GM12875 (cell line): ENCODE results near the gene HGFAC.

Experiments used
- H3K4me3 ChIP-seq: one replicate; pipeline ENCODE4 v1.5.1; 2011; ENCODE audit warnings: low read depth, low read length, control low read depth
- TF ChIP-seq, protein P1 (sequence below): IDR thresholded peaks from 2 replicates; pipeline ENCODE4 v1.5.1; 2011; ENCODE audit warnings: low read depth, mild to moderate bottlenecking, control low read depth, inconsistent platforms, low read length, moderate library complexity, borderline replicate concordance; ENCODE audit not compliant: insufficient read depth

The HGFAC gene

GRCh38 chr4:3421470-3421869 lies 20.3 kb upstream of the HGFAC start:
- TF ChIP-seq, protein P1, sequence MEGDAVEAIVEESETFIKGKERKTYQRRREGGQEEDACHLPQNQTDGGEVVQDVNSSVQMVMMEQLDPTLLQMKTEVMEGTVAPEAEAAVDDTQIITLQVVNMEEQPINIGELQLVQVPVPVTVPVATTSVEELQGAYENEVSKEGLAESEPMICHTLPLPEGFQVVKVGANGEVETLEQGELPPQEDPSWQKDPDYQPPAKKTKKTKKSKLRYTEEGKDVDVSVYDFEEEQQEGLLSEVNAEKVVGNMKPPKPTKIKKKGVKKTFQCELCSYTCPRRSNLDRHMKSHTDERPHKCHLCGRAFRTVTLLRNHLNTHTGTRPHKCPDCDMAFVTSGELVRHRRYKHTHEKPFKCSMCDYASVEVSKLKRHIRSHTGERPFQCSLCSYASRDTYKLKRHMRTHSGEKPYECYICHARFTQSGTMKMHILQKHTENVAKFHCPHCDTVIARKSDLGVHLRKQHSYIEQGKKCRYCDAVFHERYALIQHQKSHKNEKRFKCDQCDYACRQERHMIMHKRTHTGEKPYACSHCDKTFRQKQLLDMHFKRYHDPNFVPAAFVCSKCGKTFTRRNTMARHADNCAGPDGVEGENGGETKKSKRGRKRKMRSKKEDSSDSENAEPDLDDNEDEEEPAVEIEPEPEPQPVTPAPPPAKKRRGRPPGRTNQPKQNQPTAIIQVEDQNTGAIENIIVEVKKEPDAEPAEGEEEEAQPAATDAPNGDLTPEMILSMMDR: no peak
- H3K4me3 ChIP-seq: no peak overlapping the region

GRCh38 chr4:3422241-3422801 lies 19.4 kb upstream of the HGFAC start:
- no peak overlapping the region for H3K4me3 ChIP-seq
- TF ChIP-seq, protein P1: no peak

- TF ChIP-seq, protein P1: no peak
- no peak overlapping the region for H3K4me3 ChIP-seq
Observed at GRCh38 chr4:3422808-3423297, 18.9 kb upstream of the HGFAC start.

- TF ChIP-seq, protein P1: no peak
- no peak overlapping the region for H3K4me3 ChIP-seq
Observed at GRCh38 chr4:3423406-3423805, 18.4 kb upstream of the HGFAC start.

- no peak overlapping the region for H3K4me3 ChIP-seq
- TF ChIP-seq, protein P1: no peak
Observed at GRCh38 chr4:3423952-3424351, 17.8 kb upstream of the HGFAC start.

- TF ChIP-seq, protein P1: no peak
- H3K4me3 ChIP-seq: no peak overlapping the region
Observed at GRCh38 chr4:3424522-3425095, 17.2 kb upstream of the HGFAC start.

DNA sequence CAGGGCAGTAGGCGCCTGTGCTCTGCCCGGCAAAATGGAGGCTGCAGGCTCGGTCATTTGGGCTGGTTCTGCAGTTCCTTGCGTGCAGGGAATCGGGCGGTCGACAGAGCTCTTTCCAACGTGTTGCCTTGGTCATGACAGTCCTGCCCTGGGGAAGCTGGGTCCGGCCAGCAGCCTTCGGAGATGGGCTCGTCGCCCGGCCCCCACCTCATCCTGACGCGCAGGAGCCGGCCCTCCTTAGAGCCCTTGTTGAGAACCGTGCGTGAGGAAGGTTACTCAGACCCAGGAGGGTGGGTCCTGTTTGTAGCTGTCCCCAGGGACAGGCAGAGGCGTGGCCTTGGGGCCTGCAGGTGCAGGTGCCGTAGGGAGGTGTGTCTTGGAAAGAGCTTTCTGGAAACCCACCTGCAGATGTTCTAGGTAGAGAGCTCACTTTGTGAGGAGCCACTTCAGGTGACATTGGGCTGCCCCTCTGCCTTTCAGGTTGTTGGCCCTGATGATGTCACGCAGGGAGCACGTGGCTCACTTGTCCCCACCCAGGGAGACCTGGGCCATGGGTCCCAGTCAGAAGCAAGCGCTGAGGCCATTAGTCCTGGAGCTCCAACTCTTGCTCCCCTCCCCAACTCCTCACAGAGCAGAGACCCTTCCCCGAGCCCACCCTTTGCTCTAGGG lies 15.2 kb upstream of the HGFAC start:
- TF ChIP-seq, protein P1: no peak
- H3K4me3 ChIP-seq: no peak overlapping the region
